DND-41 (cell line): Measurements from ENCODE around the gene DHRS7B.
"Not testable (repeated sequence)": the region's sequence is repeated elsewhere in the genome, so short reads cannot be mapped to it uniquely, and the experiment has no call there.

Experiments used
- ATAC-seq: fragments of 200-7000 bp; cut with Tn5 transposase; 3 replicates; pipeline ENCODE4 v1.9.1; 2021; ENCODE audit warnings: low read depth; ENCODE audit not compliant: insufficient read depth
- DNase-seq: peaks from one replicate; pipeline ENCODE4 v3.0.0-alpha.2; 2020
- H2AFZ ChIP-seq: 2 replicates; pipeline ENCODE4 v1.6.0; 2012; ENCODE audit warnings: low read depth, low read length
- H3K27ac ChIP-seq: 2 replicates; pipeline ENCODE4 v1.5.1; 2012; ENCODE audit warnings: low read length, inconsistent platforms
- H3K27me3 ChIP-seq: fragments of 200-600 bp; sonication (generic); 2 replicates; pipeline ENCODE4 v1.6.0; 2012; ENCODE audit warnings: low read length, mild to moderate bottlenecking, inconsistent platforms; ENCODE audit not compliant: insufficient read depth, poor library complexity
- H3K36me3 ChIP-seq: 2 replicates; pipeline ENCODE4 v1.5.1; 2012; ENCODE audit warnings: low read length, inconsistent platforms; ENCODE audit not compliant: insufficient read depth
- H3K4me1 ChIP-seq: 2 replicates; pipeline ENCODE4 v1.5.1; 2012; ENCODE audit warnings: mild to moderate bottlenecking, low read length; ENCODE audit not compliant: insufficient read depth
- H3K4me2 ChIP-seq: 2 replicates; pipeline ENCODE4 v1.6.0; 2012; ENCODE audit warnings: mild to moderate bottlenecking, moderate library complexity, low read length, inconsistent platforms; ENCODE audit not compliant: insufficient read depth
- H3K4me3 ChIP-seq, 2 experiments: fragments of 200-600 bp in 1 of 2; shearing (Covaris generic) in 1 of 2; 2 replicates each; pipeline ENCODE4 v1.5.1; 2012 to 2016; ENCODE audit warnings: inconsistent platforms in 2 of 2, low read length in 2 of 2, mild to moderate bottlenecking in 2 of 2, low read depth in 1 of 2, moderate library complexity in 1 of 2
- H3K79me2 ChIP-seq: 2 replicates; pipeline ENCODE4 v1.6.0; 2012; ENCODE audit warnings: low read length, inconsistent platforms; ENCODE audit not compliant: insufficient read depth
- H3K9ac ChIP-seq: 2 replicates; pipeline ENCODE4 v1.6.0; 2012; ENCODE audit warnings: low read depth, mild to moderate bottlenecking, inconsistent platforms, low read length, moderate library complexity
- H3K9me3 ChIP-seq: 2 replicates; pipeline ENCODE4 v1.5.1; 2012; ENCODE audit warnings: low read length, moderate library complexity, mild to moderate bottlenecking, inconsistent platforms; ENCODE audit not compliant: insufficient read depth, severe bottlenecking
- H4K20me1 ChIP-seq: 2 replicates; pipeline ENCODE4 v1.6.0; 2012; ENCODE audit warnings: low read length; ENCODE audit not compliant: insufficient read depth
- EZH2 ChIP-seq: IDR thresholded peaks from 3 replicates; pipeline ENCODE4 v1.6.1; 2012; ENCODE audit warnings: borderline replicate concordance, low read depth, mild to moderate bottlenecking, moderate library complexity, low read length, inconsistent platforms; ENCODE audit not compliant: severe bottlenecking
- TF ChIP-seq, protein P1 (sequence below): IDR thresholded peaks from 2 replicates; pipeline ENCODE4 v1.5.1; 2012; ENCODE audit warnings: borderline replicate concordance, low read length, moderate library complexity, mild to moderate bottlenecking; ENCODE audit not compliant: poor library complexity, severe bottlenecking; ENCODE audit errors: extremely low read depth

The DHRS7B gene

DNA sequence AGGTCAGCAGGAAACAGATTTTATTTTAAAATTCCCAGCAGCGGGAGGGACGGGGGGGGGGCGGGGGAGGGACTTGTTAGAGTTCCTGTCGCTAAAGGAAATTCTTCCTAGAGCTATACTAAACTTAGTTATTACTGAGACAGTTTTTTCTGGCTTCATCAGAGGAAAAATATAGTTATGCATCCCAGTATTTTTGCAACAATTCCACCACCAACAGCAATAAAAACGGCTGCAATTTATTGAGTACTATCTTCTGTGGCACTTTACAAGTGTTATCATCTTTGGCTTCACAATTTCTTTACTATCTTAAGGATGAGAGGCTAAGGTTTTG is 6.9 kb upstream of the DHRS7B start:
- Histone ChIP-seq H3K36me3 (no peaks in the 10 kb centered on the region), H3K9ac (no peak overlapping the region), H3K27me3 (no peaks in the 10 kb centered on the region), H3K79me2 (no peaks in the 10 kb centered on the region), H3K4me1 (peaks cover 6% of the 10 kb centered on the region; the same call in 1 of the 2 replicates), H3K9me3 (no peaks in the 10 kb centered on the region), H3K4me2 (no peak overlapping the region), H4K20me1 (no peaks in the 10 kb centered on the region), H2AFZ (no peak overlapping the region), H3K4me3 (no peak overlapping the region), H3K27ac (no peak overlapping the region)
- ATAC-seq (no peak), DNase-seq (no peak)
- TF ChIP-seq, protein P1, sequence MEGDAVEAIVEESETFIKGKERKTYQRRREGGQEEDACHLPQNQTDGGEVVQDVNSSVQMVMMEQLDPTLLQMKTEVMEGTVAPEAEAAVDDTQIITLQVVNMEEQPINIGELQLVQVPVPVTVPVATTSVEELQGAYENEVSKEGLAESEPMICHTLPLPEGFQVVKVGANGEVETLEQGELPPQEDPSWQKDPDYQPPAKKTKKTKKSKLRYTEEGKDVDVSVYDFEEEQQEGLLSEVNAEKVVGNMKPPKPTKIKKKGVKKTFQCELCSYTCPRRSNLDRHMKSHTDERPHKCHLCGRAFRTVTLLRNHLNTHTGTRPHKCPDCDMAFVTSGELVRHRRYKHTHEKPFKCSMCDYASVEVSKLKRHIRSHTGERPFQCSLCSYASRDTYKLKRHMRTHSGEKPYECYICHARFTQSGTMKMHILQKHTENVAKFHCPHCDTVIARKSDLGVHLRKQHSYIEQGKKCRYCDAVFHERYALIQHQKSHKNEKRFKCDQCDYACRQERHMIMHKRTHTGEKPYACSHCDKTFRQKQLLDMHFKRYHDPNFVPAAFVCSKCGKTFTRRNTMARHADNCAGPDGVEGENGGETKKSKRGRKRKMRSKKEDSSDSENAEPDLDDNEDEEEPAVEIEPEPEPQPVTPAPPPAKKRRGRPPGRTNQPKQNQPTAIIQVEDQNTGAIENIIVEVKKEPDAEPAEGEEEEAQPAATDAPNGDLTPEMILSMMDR: no peak
- no peak for TF ChIP-seq EZH2

DNA sequence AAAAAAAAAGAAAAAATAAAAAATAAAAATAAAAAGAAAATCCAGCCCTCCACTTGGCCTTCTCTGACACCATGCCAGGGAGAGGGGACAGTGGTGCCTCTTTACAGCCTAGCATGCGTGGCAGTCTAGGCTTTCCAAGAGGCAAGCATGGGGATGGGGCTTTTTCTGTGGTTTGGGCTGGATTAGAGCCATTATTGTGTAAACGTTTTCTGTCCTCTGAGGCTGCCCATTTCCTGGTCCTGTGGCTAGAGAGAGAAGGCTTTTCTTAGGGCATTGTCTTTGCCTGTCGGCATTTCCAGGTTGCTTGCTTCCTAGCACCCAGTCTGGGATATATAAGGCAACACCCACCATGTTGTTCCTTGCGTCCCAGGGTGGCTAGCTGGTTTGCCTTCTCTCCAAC is 2.7 kb upstream of the DHRS7B start:
- no peak for DNase-seq

DNA sequence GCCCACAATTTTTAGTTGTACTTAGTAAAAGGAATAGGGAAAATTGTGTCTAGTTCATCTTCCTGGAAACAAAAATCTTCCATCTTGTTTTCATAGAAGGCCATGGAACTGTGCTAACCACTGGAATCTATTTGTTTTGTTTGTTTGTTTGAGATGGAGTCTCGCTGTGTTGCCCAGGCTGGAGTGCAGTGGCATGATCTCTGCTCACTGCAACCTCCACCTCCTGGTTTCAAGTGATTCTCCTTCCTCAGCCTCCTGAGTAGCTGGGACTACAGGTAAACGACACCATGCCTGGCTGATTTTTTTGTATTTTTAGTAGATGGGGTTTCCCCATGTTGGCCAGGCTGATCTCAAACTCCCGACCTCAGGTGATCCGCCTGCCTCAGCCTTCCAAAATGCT is 2.2 kb upstream of the DHRS7B start:
- not testable (repeated sequence) for H2AFZ ChIP-seq, H3K4me3 ChIP-seq, H3K27me3 ChIP-seq, H3K9me3 ChIP-seq, H3K4me2 ChIP-seq, ATAC-seq, H3K9ac ChIP-seq, H3K36me3 ChIP-seq, DNase-seq, H3K27ac ChIP-seq, H4K20me1 ChIP-seq
- H3K4me1 ChIP-seq: peaks cover 26% of the 10 kb centered on the region
- H3K79me2 ChIP-seq: peaks cover 23% of the 10 kb centered on the region

More for the DNA sequence above, 2.7 kb upstream of the DHRS7B start:
- Histone ChIP-seq H3K4me1 (peaks cover 30% of the 10 kb centered on the region), H3K27me3 (no peaks in the 10 kb centered on the region), H3K4me2 (no peak overlapping the region), H3K9ac (no peak overlapping the region), H3K27ac (no peak overlapping the region), H3K36me3 (no peaks in the 10 kb centered on the region; the same call in 1 of the 2 replicates), H2AFZ (no peak overlapping the region), H3K9me3 (no peaks in the 10 kb centered on the region), H3K4me3 (no peak overlapping the region), H4K20me1 (no peaks in the 10 kb centered on the region; the same call in 1 of the 2 replicates), H3K79me2 (peaks cover 20% of the 10 kb centered on the region)
- no peak for TF ChIP-seq EZH2
- TF ChIP-seq, protein P1: no peak
- no peak for ATAC-seq

DNA sequence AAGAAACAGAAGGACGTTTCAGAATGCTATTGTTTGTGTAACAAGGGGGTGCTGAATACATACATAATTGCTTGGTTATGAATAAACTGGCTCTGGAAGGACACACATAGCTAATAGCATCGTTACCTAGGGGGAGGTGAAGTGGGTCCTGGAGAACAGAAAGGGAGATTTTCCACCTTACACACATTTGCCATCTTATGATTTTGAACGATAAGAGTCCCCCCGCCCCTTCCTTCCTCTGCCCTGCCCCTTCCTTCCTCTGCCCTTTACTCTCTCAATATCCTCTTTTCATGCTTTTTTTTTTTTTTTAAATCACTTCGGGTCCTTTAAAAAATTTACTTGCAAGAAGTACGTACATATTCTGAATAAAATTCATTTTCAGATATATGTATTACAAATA is 902 bp upstream of the DHRS7B start:
- Histone ChIP-seq H3K27me3 (no peaks in the 10 kb centered on the region), H3K4me3 (peak overlapping the region; percentile 58 to 80; a peak in 3 of 4 replicates), H3K36me3 (no peaks in the 10 kb centered on the region; the same call in 1 of the 2 replicates), H3K27ac (no peak overlapping the region), H3K9ac (peak overlapping the region; percentile 69), H3K4me2 (peak overlapping the region; percentile 82), H2AFZ (peak overlapping the region; percentile 83), H4K20me1 (no peaks in the 10 kb centered on the region; the same call in 1 of the 2 replicates), H3K9me3 (no peaks in the 10 kb centered on the region), H3K4me1 (peaks cover 24% of the 10 kb centered on the region), H3K79me2 (peaks cover 23% of the 10 kb centered on the region)
- no peak for ATAC-seq
- no peak for TF ChIP-seq EZH2
- TF ChIP-seq, protein P1: no peak
- peak; percentile 48 for DNase-seq
